Spinal cord (tissue), 10 donors: Measurements from ENCODE around the gene OCIAD2. TPM values are rescaled to one million over a fixed set of nuclear protein-coding genes. Genes with fewer than 3 reads are reported as not detected.
"Not testable (repeated sequence)": the region's sequence is repeated elsewhere in the genome, so short reads cannot be mapped to it uniquely, and the experiment has no call there.

Experiments used
- DNase-seq, 6 donors: peaks; one replicate each; pipeline versions ENCODE4 v3.0.0 to v3.0.0-alpha.2; 2013 to 2015; ENCODE audit warnings: low spot score in 6 of 6, low read depth in 4 of 6
- H3K27ac ChIP-seq: one replicate; pipeline ENCODE4 v1.5.1; 2013; ENCODE audit warnings: low read depth, low read length, control low read depth
- H3K27me3 ChIP-seq: one replicate; pipeline ENCODE4 v1.6.1; 2013; ENCODE audit warnings: low read length; ENCODE audit not compliant: control insufficient read depth, insufficient read depth
- H3K36me3 ChIP-seq: one replicate; pipeline ENCODE4 v1.6.1; 2013; ENCODE audit warnings: low read length; ENCODE audit not compliant: control insufficient read depth, insufficient read depth
- H3K4me1 ChIP-seq: one replicate; pipeline ENCODE4 v1.6.1; 2013; ENCODE audit warnings: low read length; ENCODE audit not compliant: control insufficient read depth, insufficient read depth
- H3K4me3 ChIP-seq: one replicate; pipeline ENCODE4 v1.5.1; 2013; ENCODE audit warnings: low read depth, low read length, control low read depth
- H3K9me3 ChIP-seq: one replicate; pipeline ENCODE4 v1.6.1; 2013; ENCODE audit warnings: low read length; ENCODE audit not compliant: control insufficient read depth, insufficient read depth
- WGBS: methylation state at CpG from one replicate; pipeline ENCODE4 v1.1.5; 2013; ENCODE audit warnings: missing lambda C conversion rate; ENCODE audit not compliant: insufficient coverage; 5-methylcytosine and 5-hydroxymethylcytosine counted together
- polyA plus RNA-seq, 2 donors: library from polyadenylated mRNA; unstranded; fragments of 120-200 nt; gene quantifications; one replicate each; pipeline ENCODE4 v1.2.1, GENCODE V29; 2013; ENCODE audit not compliant: insufficient read length in 2 of 2
- total RNA-seq, 2 donors: library from RNA; depleted of rRNA in 1 of 2; stranded (reverse); fragments of 120-200 nt in 1 of 2; fragments of >200 nt in 1 of 2; gene quantifications; one replicate each; pipeline versions ENCODE4 v1.2.3 to v1.2.4, GENCODE V29; 2013 to 2014
- donor health status: healthy.

The OCIAD2 gene
- total and polyA plus RNA-seq, 4 donors: 16.4 to 117 (median 64.2) TPM

- no peaks in the 10 kb centered on the region for H3K27me3 ChIP-seq
These were observed 33.2 kb upstream of the OCIAD2 start for GRCh38 chr4:48939785-48940184.

GRCh38 chr4:48938831-48939230, 32.3 kb upstream of the OCIAD2 start:
- no peaks in the 10 kb centered on the region for H3K36me3 ChIP-seq
- H3K27ac ChIP-seq: no peak overlapping the region
- no CpG with 5 or more reads among the region's 3 CpGs for WGBS
- H3K27me3 ChIP-seq: no peaks in the 10 kb centered on the region
- no peaks in the 10 kb centered on the region for H3K9me3 ChIP-seq
- H3K4me1 ChIP-seq: no peaks in the 10 kb centered on the region
- no peak for DNase-seq
- H3K4me3 ChIP-seq: no peak overlapping the region

More at GRCh38 chr4:48939785-48940184, 33.2 kb upstream of the OCIAD2 start:
- H3K36me3 ChIP-seq: no peaks in the 10 kb centered on the region
- H3K4me3 ChIP-seq: no peak overlapping the region
- H3K27ac ChIP-seq: no peak overlapping the region
- H3K9me3 ChIP-seq: no peaks in the 10 kb centered on the region
- DNase-seq: peak in 1 of 6 donors; percentile 2
- H3K4me1 ChIP-seq: no peaks in the 10 kb centered on the region

- Histone ChIP-seq H3K27me3 (no peaks in the 10 kb centered on the region), H3K27ac (no peak overlapping the region), H3K4me1 (no peaks in the 10 kb centered on the region), H3K36me3 (no peaks in the 10 kb centered on the region), H3K9me3 (no peaks in the 10 kb centered on the region), H3K4me3 (no peak overlapping the region)
- WGBS: no CpG with 5 or more reads among the region's 2 CpGs
- no peak for DNase-seq
These were observed 30.5 kb upstream of the OCIAD2 start for GRCh38 chr4:48937033-48937432.

- no peak overlapping the region for H3K4me3 ChIP-seq
- no peak overlapping the region for H3K27ac ChIP-seq
- DNase-seq: no peak
- H3K27me3 ChIP-seq: no peaks in the 10 kb centered on the region
- H3K9me3 ChIP-seq: no peaks in the 10 kb centered on the region
- H3K36me3 ChIP-seq: no peaks in the 10 kb centered on the region
- H3K4me1 ChIP-seq: no peaks in the 10 kb centered on the region
- WGBS: 86% methylated on average over 1 of the region's 2 CpGs
These were observed 24.9 kb upstream of the OCIAD2 start for GRCh38 chr4:48931459-48931858.

GRCh38 chr4:48930654-48931053, 24.1 kb upstream of the OCIAD2 start:
- no peaks in the 10 kb centered on the region for H3K27me3 ChIP-seq
- no peaks in the 10 kb centered on the region for H3K36me3 ChIP-seq
- WGBS: 80% methylated on average over 2 of the region's 4 CpGs
- H3K4me1 ChIP-seq: no peaks in the 10 kb centered on the region
- H3K4me3 ChIP-seq: no peak overlapping the region
- DNase-seq: no peak
- H3K9me3 ChIP-seq: no peaks in the 10 kb centered on the region
- no peak overlapping the region for H3K27ac ChIP-seq

- no peak for DNase-seq
These were observed 17.8 kb upstream of the OCIAD2 start for GRCh38 chr4:48924416-48924815.

GRCh38 chr4:48923065-48923464, 16.5 kb upstream of the OCIAD2 start:
- H3K27me3 ChIP-seq, H3K9me3 ChIP-seq, H3K4me1 ChIP-seq, DNase-seq, H3K36me3 ChIP-seq, H3K27ac ChIP-seq, H3K4me3 ChIP-seq: not testable (repeated sequence)
- 93% methylated on average over 5 of the region's 7 CpGs for WGBS

More at GRCh38 chr4:48924416-48924815, 17.8 kb upstream of the OCIAD2 start:
- Histone ChIP-seq H3K4me1 (no peaks in the 10 kb centered on the region), H3K4me3 (no peak overlapping the region), H3K9me3 (no peaks in the 10 kb centered on the region), H3K36me3 (no peaks in the 10 kb centered on the region), H3K27ac (no peak overlapping the region), H3K27me3 (no peaks in the 10 kb centered on the region)
- no CpG with 5 or more reads among the region's 4 CpGs for WGBS

- 95% methylated on average over 2 of the region's 3 CpGs for WGBS
- no peaks in the 10 kb centered on the region for H3K4me1 ChIP-seq
- no peaks in the 10 kb centered on the region for H3K27me3 ChIP-seq
- no peak overlapping the region for H3K4me3 ChIP-seq
- no peaks in the 10 kb centered on the region for H3K36me3 ChIP-seq
- H3K9me3 ChIP-seq: no peaks in the 10 kb centered on the region
- DNase-seq: no peak
- H3K27ac ChIP-seq: no peak overlapping the region
These were observed 7.7 kb upstream of the OCIAD2 start for GRCh38 chr4:48914311-48914710.

- H3K27ac ChIP-seq: no peak overlapping the region
- peak in 2 of 6 donors; percentile 16 to 44 for DNase-seq
- WGBS: 81% methylated on average over 2 of the region's 6 CpGs
- H3K27me3 ChIP-seq: no peaks in the 10 kb centered on the region
- H3K4me1 ChIP-seq: no peaks in the 10 kb centered on the region
- H3K4me3 ChIP-seq: no peak overlapping the region
- no peaks in the 10 kb centered on the region for H3K36me3 ChIP-seq
- H3K9me3 ChIP-seq: no peaks in the 10 kb centered on the region
These were observed 6.8 kb upstream of the OCIAD2 start for GRCh38 chr4:48913346-48913745.

- no CpG with 5 or more reads among the region's 2 CpGs for WGBS
- Histone ChIP-seq H3K27me3 (no peaks in the 10 kb centered on the region), H3K36me3 (no peaks in the 10 kb centered on the region), H3K27ac (no peak overlapping the region), H3K4me1 (no peaks in the 10 kb centered on the region), H3K9me3 (no peaks in the 10 kb centered on the region), H3K4me3 (no peak overlapping the region)
- DNase-seq: no peak
These were observed 5.8 kb upstream of the OCIAD2 start for GRCh38 chr4:48912349-48912748.
